Stimulated activated CD4-positive, alpha-beta T cell treated with anti-CD3 and anti-CD28 coated beads, Interleukin-1b, Interleukin-23, amount 100 ng/mL, for 1 hour (primary cell): Measurements from ENCODE around the gene SYT3.
"Not testable (repeated sequence)": the region's sequence is repeated elsewhere in the genome, so short reads cannot be mapped to it uniquely, and the experiment has no call there.

Source experiments
- DNase-seq, 2 donors: peaks; one replicate each; pipeline ENCODE4 v3.0.0-alpha.2; 2020; ENCODE audit warnings: low read depth in 2 of 2

SYT3 gene

GRCh38 chr19:50640368-50640767 lies 687 bp upstream of the SYT3 start:
- DNase-seq, result no peak

- DNase-seq, result no peak
Observed at GRCh38 chr19:50638600-50638999, 1.1 kb downstream of the SYT3 start.

- no peak for DNase-seq
Observed at GRCh38 chr19:50636317-50637085, 3.2 kb downstream of the SYT3 start.

- no peak for DNase-seq
Observed at GRCh38 chr19:50633973-50634372, 5.7 kb downstream of the SYT3 start.

GRCh38 chr19:50633359-50633758 lies 6.3 kb downstream of the SYT3 start:
- no peak for DNase-seq

GRCh38 chr19:50632151-50632835 lies 7.4 kb downstream of the SYT3 start:
- no peak for DNase-seq

GRCh38 chr19:50629801-50630200 lies 9.9 kb downstream of the SYT3 start:
- no peak for DNase-seq

GRCh38 chr19:50629194-50629593 lies 10.5 kb downstream of the SYT3 start:
- no peak for DNase-seq

- no peak for DNase-seq
Observed at GRCh38 chr19:50628551-50628950, 11.1 kb downstream of the SYT3 start.

- no peak for DNase-seq
Observed at GRCh38 chr19:50628146-50628545, 11.5 kb downstream of the SYT3 start.

GRCh38 chr19:50626795-50627194 lies 12.9 kb downstream of the SYT3 start:
- no peak for DNase-seq

- DNase-seq, result no peak
Observed at GRCh38 chr19:50626011-50626410, 13.7 kb downstream of the SYT3 start.

- DNase-seq, result no peak
Observed at GRCh38 chr19:50624949-50625600, 14.6 kb downstream of the SYT3 start.

- DNase-seq, result not testable (repeated sequence)
Observed at GRCh38 chr19:50620394-50620906, 19.2 kb downstream of the SYT3 start.

GRCh38 chr19:50619184-50619583 lies 20.5 kb downstream of the SYT3 start:
- not testable (repeated sequence) for DNase-seq

- DNase-seq, result not testable (repeated sequence)
Observed at GRCh38 chr19:50618379-50618778, 21.3 kb downstream of the SYT3 start.

GRCh38 chr19:50612504-50613404 lies 26.9 kb downstream of the SYT3 start:
- DNase-seq, result not testable (repeated sequence)

- peak in 1 of 2 donors; percentile 52 for DNase-seq
Observed at GRCh38 chr19:50607874-50608785, 31.6 kb downstream of the SYT3 start.

GRCh38 chr19:50607388-50607787 lies 32.3 kb downstream of the SYT3 start:
- no peak for DNase-seq

- not testable (repeated sequence) for DNase-seq
Observed at GRCh38 chr19:50606059-50606836, 33.4 kb downstream of the SYT3 start.
